ENCODE results near the gene SPINK2. TPM values are rescaled to one million over a fixed set of nuclear protein-coding genes. Genes with fewer than 3 reads are reported as not detected.

The SPINK2 gene
- total RNA-seq, 4 donors from 2014 or later: not detected

- Histone ChIP-seq H3K27ac (no peak overlapping the region), H3K27me3 (no peaks in the 10 kb centered on the region), H3K4me3 (no peak overlapping the region), H3K36me3 (no peaks in the 10 kb centered on the region), H3K4me1 (peaks cover 0 to 7% (median 2%) of the 10 kb centered on the region in 4 donors), H3K9me3 (no peaks in the 10 kb centered on the region)
- TF ChIP-seq CTCF (IDR thresholded peaks at IDR 0.05) (no peak), POLR2A (IDR thresholded peaks at IDR 0.05) (no peak)
- DNase-seq: no peak
Observed at GRCh38 chr4:56762484-56763250, 58.8 kb downstream of the SPINK2 start.

GRCh38 chr4:56760183-56760582 lies 61.3 kb downstream of the SPINK2 start:
- peak overlapping the region in 1 of 4 donors; percentile 38 for H3K27ac ChIP-seq
- TF ChIP-seq POLR2A (IDR thresholded peaks at IDR 0.05): no peak
- no peak for TF ChIP-seq CTCF (IDR thresholded peaks at IDR 0.05)
- DNase-seq: peak in 1 of 3 donors; percentile 64

More at GRCh38 chr4:56760183-56760582, 61.3 kb downstream of the SPINK2 start:
- no peak overlapping the region for H3K4me3 ChIP-seq
- H3K4me1 ChIP-seq: peaks cover 0 to 16% (median 8%) of the 10 kb centered on the region in 4 donors
- H3K27me3 ChIP-seq: no peaks in the 10 kb centered on the region
- H3K36me3 ChIP-seq: no peaks in the 10 kb centered on the region
- H3K9me3 ChIP-seq: no peaks in the 10 kb centered on the region

Small RNA genes within 50 kb of the gene (small RNA-seq; reads per million reads assigned to genes)
- gene RF00017 (0 reads per million in 2 donors), gene RF00019 (0 reads per million in 2 donors), gene RN7SL357P (0 reads per million in 2 donors), gene RN7SL492P (0.25 to 0.41 reads per million in 2 donors)

Other genes with a start within 250 kb of the SPINK2 start
- gene HOPX, start 140.4 kb downstream of the SPINK2 start, total RNA-seq: 10 to 100 TPM in 1 of 4 donors, 1 to 10 TPM in 3; 2.7 to 14.4 (median 7.0) TPM
- gene REST, start 86.2 kb upstream of the SPINK2 start, total RNA-seq: 10 to 100 TPM; 27.1 to 37.9 (median 36.0) TPM
- gene NOA1, start 155.9 kb upstream of the SPINK2 start, total RNA-seq: 10 to 100 TPM; 12.4 to 32.6 (median 26.1) TPM
- 100 to 1,000 TPM in 1 of 4 donors, 10 to 100 TPM in 3; 81.5 to 117 (median 87.3) TPM for gene POLR2B, start 157.2 kb upstream of the SPINK2 start, total RNA-seq